HG02588 (cell line): Measurements from ENCODE around the gene NFE2L2.
"Not testable (repeated sequence)": the region's sequence is repeated elsewhere in the genome, so short reads cannot be mapped to it uniquely, and the experiment has no call there.

Experiments
- ATAC-seq: cut with Tn5 transposase; IDR thresholded peaks from one replicate; pipeline ENCODE4 v1.9.1; 2021; ENCODE audit warnings: mild to moderate bottlenecking, moderate library complexity; ENCODE audit not compliant: unreplicated experiment

The NFE2L2 gene

DNA sequence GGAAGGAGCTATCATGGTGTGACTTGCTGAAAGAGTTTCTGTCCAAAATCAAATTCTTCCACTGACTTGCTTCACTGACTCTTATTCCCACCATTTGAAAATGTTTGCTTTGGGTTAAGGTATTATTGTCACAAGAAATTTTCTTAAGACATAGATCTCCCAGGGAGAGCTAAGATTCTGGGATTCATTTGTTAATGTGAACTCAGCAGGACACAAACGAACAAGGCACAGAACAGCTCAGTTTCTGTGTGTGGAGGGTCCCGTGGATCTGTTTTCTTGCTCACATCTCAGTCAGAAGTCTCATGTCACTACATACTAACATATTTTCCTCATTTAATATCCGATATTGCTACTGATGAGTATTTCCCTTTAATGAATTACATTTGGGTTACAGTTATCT is 60.1 kb downstream of the NFE2L2 start:
- no peak for ATAC-seq

DNA sequence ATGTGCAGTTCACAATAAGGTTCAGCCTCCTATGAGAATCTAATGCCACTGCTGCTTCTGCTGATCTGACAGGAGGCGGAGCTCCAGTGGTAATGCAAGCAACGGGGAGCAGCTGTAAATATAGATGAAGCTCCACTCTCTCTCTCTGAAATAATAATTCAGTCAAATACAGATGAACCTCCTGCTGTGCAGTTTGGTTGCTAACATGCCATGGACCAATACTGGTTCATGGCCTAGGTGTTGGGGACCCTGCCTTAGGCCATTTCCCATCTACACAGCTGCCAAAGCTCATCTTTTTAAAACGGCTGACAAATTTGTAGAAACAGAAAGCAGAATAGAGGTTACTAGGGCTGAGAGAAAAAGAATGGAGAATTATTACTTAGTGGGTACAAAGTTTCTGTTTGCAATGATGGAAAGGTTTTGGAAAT is 62.6 kb downstream of the NFE2L2 start:
- ATAC-seq = no peak

DNA sequence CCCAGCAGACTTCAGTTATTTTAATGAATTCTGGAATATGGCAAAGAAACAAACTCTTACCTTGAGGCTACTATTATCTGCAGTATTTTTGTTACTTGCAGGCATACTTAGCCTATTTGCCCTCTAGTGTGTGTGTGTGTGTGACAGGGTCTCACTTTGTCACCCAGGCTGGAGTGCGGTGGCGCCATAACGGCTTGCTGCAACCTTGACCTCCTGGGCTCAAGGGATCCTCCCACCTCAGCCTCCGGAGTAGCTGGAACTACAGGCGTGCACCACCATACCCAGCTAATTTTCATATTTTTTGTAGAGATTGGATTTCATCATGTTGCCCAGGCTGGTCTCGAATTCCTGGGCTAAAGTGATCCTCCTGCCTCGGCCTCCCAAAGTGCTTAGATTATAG is 64.1 kb downstream of the NFE2L2 start:
- not testable (repeated sequence) for ATAC-seq

DNA sequence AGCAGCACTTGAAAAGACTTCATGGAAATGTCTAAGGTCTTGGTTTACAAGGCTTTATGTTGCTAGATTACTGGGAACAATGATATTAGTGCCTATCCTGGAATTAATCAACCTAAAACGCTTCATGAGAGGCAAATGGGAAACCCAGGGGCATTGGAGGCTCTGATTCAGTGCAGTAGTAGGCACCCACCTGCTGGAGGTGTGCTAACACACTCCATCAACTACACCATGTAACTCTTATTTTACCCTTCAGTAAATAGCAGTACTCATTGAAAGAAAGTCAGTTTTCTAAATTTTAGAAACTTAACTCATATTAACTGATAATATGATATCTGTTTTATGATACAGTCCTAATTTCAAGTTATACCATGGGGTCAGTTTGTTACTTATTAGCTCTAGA is 69.3 kb downstream of the NFE2L2 start:
- ATAC-seq = no peak

GRCh38 chr2:177193240-177193639 is 71.3 kb downstream of the NFE2L2 start:
- no peak for ATAC-seq

- ATAC-seq = no peak
Measured at GRCh38 chr2:177192788-177193187, 71.7 kb downstream of the NFE2L2 start.

DNA sequence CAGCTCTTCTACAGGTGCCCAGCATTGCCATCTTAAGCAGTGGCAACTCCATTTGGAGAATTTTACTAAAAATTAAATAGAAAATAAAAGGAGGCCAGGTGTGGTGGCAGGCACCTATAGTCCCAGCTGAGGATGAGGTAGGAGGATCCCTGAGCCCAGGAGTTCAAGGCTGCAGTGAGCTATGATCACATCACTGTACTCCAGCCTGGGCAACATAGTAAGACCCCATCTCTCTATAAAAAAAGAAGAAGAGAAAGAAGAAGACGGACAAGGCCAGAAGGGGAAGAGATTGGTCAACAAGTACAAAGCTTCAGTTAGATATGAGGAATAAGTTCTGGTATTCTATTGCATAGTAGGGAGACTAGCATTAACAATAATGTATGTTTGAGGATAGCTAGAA is 73.6 kb downstream of the NFE2L2 start:
- ATAC-seq = no peak

- no peak for ATAC-seq
Measured at GRCh38 chr2:177188482-177189469, 75.8 kb downstream of the NFE2L2 start.

- ATAC-seq = no peak
Measured at GRCh38 chr2:177187631-177188312, 76.8 kb downstream of the NFE2L2 start.

DNA sequence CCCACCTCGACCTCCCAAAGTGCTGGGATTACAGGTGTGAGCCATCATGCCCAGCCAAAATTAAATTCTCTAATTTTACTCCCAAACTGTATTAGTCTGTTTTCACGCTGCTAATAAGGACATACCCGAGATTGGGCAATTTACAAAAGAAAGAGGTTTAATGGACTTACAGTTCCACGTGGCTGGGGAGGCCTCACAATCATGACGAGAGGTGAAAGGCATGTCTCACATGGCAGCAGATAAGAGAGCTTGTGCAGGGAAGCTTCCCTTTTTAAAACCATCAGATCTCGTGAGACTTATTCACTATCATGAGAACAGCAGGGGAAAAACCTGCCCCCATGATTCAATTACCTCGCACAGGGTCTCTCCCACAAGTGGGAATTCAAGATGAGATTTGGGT is 78.5 kb downstream of the NFE2L2 start:
- ATAC-seq = not testable (repeated sequence)

GRCh38 chr2:177184606-177185005 is 79.9 kb downstream of the NFE2L2 start:
- ATAC-seq = no peak

- ATAC-seq = no peak
Measured at GRCh38 chr2:177183860-177184259, 80.7 kb downstream of the NFE2L2 start.
